ENCODE measurements around the gene FER1L5.

- TF ChIP-seq CTCF (conservative IDR thresholded peaks at IDR 0.05; ENCODE audit: low read depth, low read length): 0 out of 2 replicates have a peak, but pooled peaks have one; percentile 13
- no peak for TF ChIP-seq EZH2 (IDR thresholded peaks at IDR 0.05; ENCODE audit: borderline replicate concordance, low read depth, low read length, poor library complexity, severe bottlenecking)
Observed at GRCh38 chr2:96604104-96604503, 38.5 kb upstream of the FER1L5 start.
